Liver (tissue), 9 donors: ENCODE data around the gene BSX. TPM values are rescaled to one million over a fixed set of nuclear protein-coding genes. Genes with fewer than 3 reads are reported as not detected.

Experiments
- DNase-seq: peaks from one replicate; pipeline ENCODE4 v3.0.0-alpha.2; 2017; ENCODE audit warnings: low spot score
- H3K27ac ChIP-seq, 2 donors: one replicate each; pipeline ENCODE4 v1.7.0; 2013; ENCODE audit warnings: inconsistent platforms in 2 of 2, low read length in 2 of 2, control low read depth in 1 of 2, low read depth in 1 of 2, mild to moderate bottlenecking in 1 of 2
- H3K27me3 ChIP-seq, 4 donors: one replicate each; pipeline versions ENCODE4 v1.6.1 to v1.7.0; 2013; ENCODE audit warnings: low read length in 3 of 4, inconsistent platforms in 1 of 4, mild to moderate bottlenecking in 1 of 4, moderate library complexity in 1 of 4; ENCODE audit not compliant: control insufficient read depth in 4 of 4, insufficient read depth in 4 of 4
- H3K36me3 ChIP-seq, 4 donors: one replicate each; pipeline versions ENCODE4 v1.6.1 to v1.7.0; 2013; ENCODE audit warnings: low read length in 3 of 4, mild to moderate bottlenecking in 3 of 4, low read depth in 1 of 4, moderate library complexity in 1 of 4; ENCODE audit not compliant: control insufficient read depth in 4 of 4, insufficient read depth in 3 of 4
- H3K4me1 ChIP-seq, 4 donors: one replicate each; pipeline versions ENCODE4 v1.6.1 to v1.7.0; 2013; ENCODE audit warnings: low read length in 3 of 4, mild to moderate bottlenecking in 3 of 4, moderate library complexity in 1 of 4; ENCODE audit not compliant: control insufficient read depth in 4 of 4, insufficient read depth in 4 of 4
- H3K4me3 ChIP-seq, 3 donors: one replicate each; pipeline versions ENCODE4 v1.6.1 to v1.7.0; 2013; ENCODE audit warnings: low read length in 3 of 3, control low read depth in 1 of 3, low read depth in 1 of 3, mild to moderate bottlenecking in 1 of 3
- H3K9ac ChIP-seq, 2 donors: one replicate each; pipeline ENCODE4 v1.7.0; 2013; ENCODE audit warnings: low read length in 2 of 2, mild to moderate bottlenecking in 2 of 2, moderate library complexity in 2 of 2, control low read depth in 1 of 2, low read depth in 1 of 2
- H3K9me3 ChIP-seq, 4 donors: one replicate each; pipeline versions ENCODE4 v1.6.1 to v1.7.0; 2013; ENCODE audit warnings: low read length in 3 of 4; ENCODE audit not compliant: control insufficient read depth in 4 of 4
- ATF3 ChIP-seq: IDR thresholded peaks from 2 replicates; pipeline ENCODE4 v1.6.1; 2016; ENCODE audit warnings: antibody characterized with exemption
- EGR1 ChIP-seq, 2 donors: IDR thresholded peaks; 2 replicates each; pipeline ENCODE4 v1.6.1; 2016 to 2018; ENCODE audit warnings: antibody characterized with exemption in 2 of 2, low read depth in 2 of 2
- FOXA1 ChIP-seq: IDR thresholded peaks from 2 replicates; pipeline ENCODE4 v1.6.1; 2016; ENCODE audit warnings: antibody characterized with exemption
- FOXA2 ChIP-seq: IDR thresholded peaks from 2 replicates; pipeline ENCODE4 v1.6.1; 2016; ENCODE audit warnings: antibody characterized with exemption
- GABPA ChIP-seq, 2 donors: IDR thresholded peaks in 1 of 2; conservative IDR thresholded peaks in 1 of 2; 2 replicates each; pipeline ENCODE4 v1.6.1; 2016; ENCODE audit warnings: antibody characterized with exemption in 2 of 2, mild to moderate bottlenecking in 1 of 2, moderate library complexity in 1 of 2
- HNF4A ChIP-seq, 2 donors: conservative IDR thresholded peaks; 2 replicates each; pipeline ENCODE4 v1.6.1; 2016; ENCODE audit warnings: antibody characterized with exemption in 2 of 2, mild to moderate bottlenecking in 2 of 2
- HNF4G ChIP-seq: IDR thresholded peaks from 2 replicates; pipeline ENCODE4 v1.6.1; 2016; ENCODE audit warnings: antibody characterized with exemption
- JUND ChIP-seq, 2 donors: IDR thresholded peaks; 2 replicates each; pipeline ENCODE4 v1.6.1; 2016; ENCODE audit warnings: antibody characterized with exemption in 2 of 2
- NR2F2 ChIP-seq: IDR thresholded peaks from 2 replicates; pipeline ENCODE4 v1.6.1; 2016; ENCODE audit warnings: antibody characterized with exemption
- RAD21 ChIP-seq, 2 donors: IDR thresholded peaks; 2 replicates each; pipeline ENCODE4 v1.6.1; 2016; ENCODE audit warnings: antibody characterized with exemption in 2 of 2, mild to moderate bottlenecking in 2 of 2
- REST ChIP-seq: IDR thresholded peaks from 2 replicates; pipeline ENCODE4 v1.6.1; 2016; ENCODE audit warnings: antibody characterized with exemption, mild to moderate bottlenecking
- RXRA ChIP-seq, 2 donors: IDR thresholded peaks; 2 replicates each; pipeline ENCODE4 v1.6.1; 2017 to 2018; ENCODE audit warnings: antibody characterized with exemption in 2 of 2, mild to moderate bottlenecking in 1 of 2
- SP1 ChIP-seq: IDR thresholded peaks from 2 replicates; pipeline ENCODE4 v1.6.1; 2018; ENCODE audit warnings: antibody characterized with exemption, mild to moderate bottlenecking
- TAF1 ChIP-seq: conservative IDR thresholded peaks from 2 replicates; pipeline ENCODE4 v1.6.1; 2016; ENCODE audit warnings: antibody characterized with exemption, mild to moderate bottlenecking
- YY1 ChIP-seq: IDR thresholded peaks from 2 replicates; pipeline ENCODE4 v1.6.1; 2016; ENCODE audit warnings: antibody characterized with exemption, mild to moderate bottlenecking
- ZBTB33 ChIP-seq: IDR thresholded peaks from 2 replicates; pipeline ENCODE4 v1.6.1; 2016; ENCODE audit warnings: antibody characterized with exemption
- whole genome bisulfite sequencing: extraction: QIAGEN DNeasy Blood & Tissue Kit; methylation state at CpG from one replicate; pipeline ENCODE4 v1.1.7; 2013; 5-methylcytosine and 5-hydroxymethylcytosine counted together
- polyA plus RNA-seq, 2 donors: library from polyadenylated mRNA; stranded (reverse) in 1 of 2; unstranded in 1 of 2; fragments of 200-250 nt in 1 of 2; fragments of >200 nt in 1 of 2; fragmentation: Nextera tagmentation in 1 of 2; extraction: Ambion mirVana in 1 of 2; gene quantifications; one replicate each; pipeline versions ENCODE4 v1.2.1 to v1.2.3, GENCODE V29; 2013 to 2015
- total RNA-seq, 2 donors: library from RNA; depleted of rRNA; stranded (reverse); fragments of >200 nt; gene quantifications; one replicate each; pipeline ENCODE4 v1.2.3, GENCODE V29; 2014
- TF ChIP-seq, protein P1 (sequence below): fragments of 150-350 bp; IDR thresholded peaks from 2 replicates; pipeline ENCODE4 v1.5.1; 2017; ENCODE audit warnings: improper control_type of control experiment, low read depth, low read length; ENCODE audit not compliant: missing input control
- TF ChIP-seq, protein P2 (sequence below): IDR thresholded peaks from 2 replicates; pipeline ENCODE4 v1.6.1; 2016; ENCODE audit warnings: antibody characterized with exemption
- donor health status: healthy.
- donor health status: healthy.
- donor health status: healthy.
- donor health status: healthy.
- donor health status: healthy.

The BSX gene
- total RNA-seq (not detected), polyA plus RNA-seq (not detected)

- no peak within 1 kb of the TSS for H3K27ac ChIP-seq
- H3K9me3 ChIP-seq, result no peaks in the 10 kb centered on the region
- WGBS, result 8% methylated on average over 35 of the region's 35 CpGs
- no peaks in the 10 kb centered on the region for H3K36me3 ChIP-seq
- H3K4me3 ChIP-seq, result no peak within 1 kb of the TSS
- H3K27me3 ChIP-seq, result peaks cover 8 to 36% (median 34%) of the 10 kb centered on the region in 4 donors
- H3K4me1 ChIP-seq, result peaks cover 4 to 25% (median 10%) of the 10 kb centered on the region in 4 donors
- no peak within 1 kb of the TSS for H3K9ac ChIP-seq
- TF ChIP-seq REST (peak; percentile 99), SP1 (no peak)
- peak; percentile 63 for DNase-seq
Observed at GRCh38 chr11:122981388-122982264, at the start of gene BSX. TSS of gene BSX (minus strand) at chr11:122981834. CDS start at chr11:122981671, 163 bp downstream.

DNA sequence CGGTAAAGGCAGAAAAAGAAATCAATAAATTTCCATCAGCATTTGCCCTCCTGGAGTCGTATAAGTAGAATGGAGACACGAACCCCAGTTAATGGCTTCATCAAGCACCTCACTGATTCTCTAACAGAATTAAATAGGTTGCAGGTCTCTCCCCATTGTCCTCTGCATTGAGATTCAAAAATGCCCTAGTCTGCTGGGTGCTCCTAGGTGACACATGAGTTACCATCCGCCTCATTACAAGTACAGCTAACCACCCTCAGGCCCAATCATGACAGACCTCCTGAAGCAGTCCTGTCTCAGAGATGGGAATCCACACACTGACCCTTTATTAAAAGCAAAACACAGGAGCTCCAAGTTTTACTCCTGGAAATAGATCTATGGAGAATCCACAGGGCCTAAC lies 48.9 kb upstream of the BSX start:
- Histone ChIP-seq H3K9ac (no peak overlapping the region), H3K27me3 (no peaks in the 10 kb centered on the region), H3K4me1 (no peaks in the 10 kb centered on the region), H3K9me3 (no peaks in the 10 kb centered on the region), H3K4me3 (no peak overlapping the region), H3K27ac (no peak overlapping the region), H3K36me3 (no peaks in the 10 kb centered on the region)
- no peak for TF ChIP-seq SP1
- TF ChIP-seq ATF3, result no peak
- no peak for TF ChIP-seq HNF4A (conservative IDR thresholded peaks at IDR 0.05)
- no peak for TF ChIP-seq RAD21 (IDR thresholded peaks at IDR 0.05)
- TF ChIP-seq, protein P1, sequence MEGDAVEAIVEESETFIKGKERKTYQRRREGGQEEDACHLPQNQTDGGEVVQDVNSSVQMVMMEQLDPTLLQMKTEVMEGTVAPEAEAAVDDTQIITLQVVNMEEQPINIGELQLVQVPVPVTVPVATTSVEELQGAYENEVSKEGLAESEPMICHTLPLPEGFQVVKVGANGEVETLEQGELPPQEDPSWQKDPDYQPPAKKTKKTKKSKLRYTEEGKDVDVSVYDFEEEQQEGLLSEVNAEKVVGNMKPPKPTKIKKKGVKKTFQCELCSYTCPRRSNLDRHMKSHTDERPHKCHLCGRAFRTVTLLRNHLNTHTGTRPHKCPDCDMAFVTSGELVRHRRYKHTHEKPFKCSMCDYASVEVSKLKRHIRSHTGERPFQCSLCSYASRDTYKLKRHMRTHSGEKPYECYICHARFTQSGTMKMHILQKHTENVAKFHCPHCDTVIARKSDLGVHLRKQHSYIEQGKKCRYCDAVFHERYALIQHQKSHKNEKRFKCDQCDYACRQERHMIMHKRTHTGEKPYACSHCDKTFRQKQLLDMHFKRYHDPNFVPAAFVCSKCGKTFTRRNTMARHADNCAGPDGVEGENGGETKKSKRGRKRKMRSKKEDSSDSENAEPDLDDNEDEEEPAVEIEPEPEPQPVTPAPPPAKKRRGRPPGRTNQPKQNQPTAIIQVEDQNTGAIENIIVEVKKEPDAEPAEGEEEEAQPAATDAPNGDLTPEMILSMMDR, result no peak
- TF ChIP-seq EGR1 (IDR thresholded peaks at IDR 0.05; ENCODE audit: low read depth in 2 of 2), result no peak
- no peak for TF ChIP-seq YY1
- TF ChIP-seq FOXA1, result no peak
- no peak for TF ChIP-seq JUND (IDR thresholded peaks at IDR 0.05)
- no peak for TF ChIP-seq TAF1
- no peak for TF ChIP-seq HNF4G
- no peak for TF ChIP-seq ZBTB33
- no peak for TF ChIP-seq NR2F2
- no peak for TF ChIP-seq REST
- no peak for TF ChIP-seq FOXA2
- no peak for TF ChIP-seq RXRA (IDR thresholded peaks at IDR 0.05)
- no peak for TF ChIP-seq GABPA (IDR thresholded peaks at IDR 0.05 in 1 of 2, conservative IDR thresholded peaks at IDR 0.05 in 1 of 2)
- TF ChIP-seq, protein P2, sequence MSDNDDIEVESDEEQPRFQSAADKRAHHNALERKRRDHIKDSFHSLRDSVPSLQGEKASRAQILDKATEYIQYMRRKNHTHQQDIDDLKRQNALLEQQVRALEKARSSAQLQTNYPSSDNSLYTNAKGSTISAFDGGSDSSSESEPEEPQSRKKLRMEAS, result no peak
- 69% methylated on average over 4 of the region's 4 CpGs for WGBS
- DNase-seq, result no peak
